ENCODE measurements around the gene SLC7A9. TPM values are rescaled to one million over a fixed set of nuclear protein-coding genes. Genes with fewer than 3 reads are reported as not detected.

SLC7A9 gene
- under 1 TPM in 3 of 4 donors, not detected in 1; 0.33 to 0.78 (median 0.52) TPM for total RNA-seq

- 72% methylated on average over 14 of the region's 14 CpGs for WGBS
- Histone ChIP-seq H3K4me3 (no peak within 1 kb of the TSS), H3K27ac (replicated peaks in 1 of 4) (no peak within 1 kb of the TSS), H3K4me1 (no peaks in the 10 kb centered on the region), H3K27me3 (no peaks in the 10 kb centered on the region), H3K36me3 (no peaks in the 10 kb centered on the region), H3K9me3 (no peaks in the 10 kb centered on the region)
- TF ChIP-seq POLR2A (IDR thresholded peaks at IDR 0.05; ENCODE audit: low read depth) (no peak), CTCF (IDR thresholded peaks at IDR 0.05) (no peak), POLR2AphosphoS5 (IDR thresholded peaks at IDR 0.05) (no peak), EP300 (IDR thresholded peaks at IDR 0.05) (no peak)
- intact Hi-C loops (cut with DNase I): no loop called here
- DNase-seq (ENCODE audit: extremely low spot score): no peak
Measured at GRCh38 chr19:32869369-32869965, at the start of gene SLC7A9. Gene SLC7A9, minus strand, starts transcription at chr19:32869767. Its CDS starts 1,233 bp downstream, at chr19:32868534.

- Histone ChIP-seq H3K4me3 (no peak overlapping the region), H3K9me3 (no peaks in the 10 kb centered on the region), H3K27me3 (no peaks in the 10 kb centered on the region), H3K27ac (replicated peaks in 1 of 4) (no peak overlapping the region), H3K36me3 (peaks cover 25 to 94% (median 70%) of the 10 kb centered on the region in 4 donors), H3K4me1 (no peaks in the 10 kb centered on the region)
- 98% methylated on average over 4 of the region's 4 CpGs for WGBS
- DNase-seq (ENCODE audit: extremely low spot score): no peak
- intact Hi-C loops (cut with DNase I): no loop called here
- TF ChIP-seq CTCF (IDR thresholded peaks at IDR 0.05) (no peak), POLR2AphosphoS5 (IDR thresholded peaks at IDR 0.05) (no peak), POLR2A (IDR thresholded peaks at IDR 0.05; ENCODE audit: low read depth) (no peak), EP300 (IDR thresholded peaks at IDR 0.05) (no peak)
Measured at GRCh38 chr19:32919365-32919764, 49.8 kb upstream of the SLC7A9 start.

- H3K9me3 ChIP-seq: no peaks in the 10 kb centered on the region
- H3K27me3 ChIP-seq: no peaks in the 10 kb centered on the region
- no peak for TF ChIP-seq POLR2AphosphoS5 (IDR thresholded peaks at IDR 0.05)
- TF ChIP-seq EP300 (IDR thresholded peaks at IDR 0.05): no peak
- no peak for TF ChIP-seq POLR2A (IDR thresholded peaks at IDR 0.05; ENCODE audit: low read depth)
- no peak for TF ChIP-seq CTCF (IDR thresholded peaks at IDR 0.05)
- no peak overlapping the region for H3K27ac ChIP-seq (replicated peaks in 1 of 4)
- no peak for DNase-seq (ENCODE audit: extremely low spot score)
- intact Hi-C loops (cut with DNase I): no loop called here
- 85% methylated on average over 8 of the region's 8 CpGs for WGBS
- H3K4me3 ChIP-seq: no peak overlapping the region
- H3K4me1 ChIP-seq: no peaks in the 10 kb centered on the region
- H3K36me3 ChIP-seq: peaks cover 22 to 87% (median 58%) of the 10 kb centered on the region in 4 donors
Measured at GRCh38 chr19:32917616-32917996, 48.0 kb upstream of the SLC7A9 start.

GRCh38 chr19:32916969-32917615 is 47.5 kb upstream of the SLC7A9 start:
- Histone ChIP-seq H3K27me3 (no peaks in the 10 kb centered on the region), H3K4me1 (no peaks in the 10 kb centered on the region), H3K36me3 (peaks cover 17 to 82% (median 54%) of the 10 kb centered on the region in 4 donors), H3K9me3 (no peaks in the 10 kb centered on the region), H3K27ac (replicated peaks in 1 of 4) (no peak overlapping the region), H3K4me3 (no peak overlapping the region)
- TF ChIP-seq POLR2AphosphoS5 (IDR thresholded peaks at IDR 0.05): no peak
- no peak for TF ChIP-seq CTCF (IDR thresholded peaks at IDR 0.05)
- TF ChIP-seq POLR2A (IDR thresholded peaks at IDR 0.05; ENCODE audit: low read depth): no peak
- no peak for TF ChIP-seq EP300 (IDR thresholded peaks at IDR 0.05)
- 46% methylated on average over 4 of the region's 4 CpGs for WGBS
- intact Hi-C loops (cut with DNase I): no loop called here
- DNase-seq (ENCODE audit: extremely low spot score): no peak

Data from esophagus muscularis mucosa (tissue), 4 donors.